K562 (cell line): ENCODE results near the gene RANGAP1. TPM values are rescaled to one million over a fixed set of nuclear protein-coding genes. Genes with fewer than 3 reads are reported as not detected.
A peak's percentile ranks its signal among the peaks of the same experiment; 100 is the strongest.

Experiments
- HNRNPH1 ChIP-seq: fragments of 200-400 bp; formaldehyde crosslinking; optimal IDR thresholded peaks from 2 replicates; pipeline ENCODE3; 2017; ENCODE audit warnings: low read depth, mild to moderate bottlenecking, low read length, moderate library complexity
- HSF4 ChIP-seq: fragments of 250-450 bp; sonication (Bioruptor Pico); IDR thresholded peaks from 2 replicates; pipeline ENCODE4 v2.1.2; 2022; ENCODE audit warnings: mild to moderate bottlenecking, moderate library complexity, borderline replicate concordance
- ILF3 ChIP-seq: fragments of 450-650 bp; IDR thresholded peaks from 2 replicates; pipeline ENCODE4 v1.6.1; 2018; ENCODE audit warnings: antibody characterized with exemption, mild to moderate bottlenecking, moderate library complexity, borderline replicate concordance
- LARP7 ChIP-seq: fragments of 450-650 bp; IDR thresholded peaks from 2 replicates; pipeline ENCODE4 v1.6.1; 2016
- PHF20 ChIP-seq: fragments of 450-650 bp; IDR thresholded peaks from 2 replicates; pipeline ENCODE4 v1.6.1; 2018; ENCODE audit not compliant: partially characterized antibody
- PML ChIP-seq: IDR thresholded peaks from 2 replicates; pipeline ENCODE4 v1.6.1; 2012; ENCODE audit warnings: low read length, inconsistent platforms
- PYGO2 ChIP-seq: fragments of 450-650 bp; IDR thresholded peaks from 2 replicates; pipeline ENCODE4 v1.6.1; 2016; ENCODE audit warnings: mild to moderate bottlenecking, missing genetic modification characterization, moderate library complexity, missing compliant biosample characterization
- TAL1 ChIP-seq: fragments of 450-650 bp; IDR thresholded peaks from 2 replicates; pipeline ENCODE4 v1.6.1; 2016; ENCODE audit warnings: mild to moderate bottlenecking
- TBP ChIP-seq: optimal IDR thresholded peaks from 2 replicates; pipeline ENCODE3; 2011; ENCODE audit warnings: low read depth, low read length, improper control_type of control experiment
- ZNF140 ChIP-seq: fragments of 250-450 bp; sonication (Bioruptor Pico); IDR thresholded peaks from 2 replicates; pipeline ENCODE4 v1.8.0; 2021; ENCODE audit warnings: moderate library complexity, mild to moderate bottlenecking, inconsistent platforms
- ZNF3 ChIP-seq: fragments of 250-450 bp; sonication (Bioruptor Pico); IDR thresholded peaks from 2 replicates; pipeline ENCODE4 v1.5.0; 2021; ENCODE audit warnings: mild to moderate bottlenecking, moderate library complexity
- polyA plus RNA-seq, 8 experiments: library from polyadenylated mRNA; depleted of rRNA in 4 of 8; stranded (reverse) in 5 of 8; unstranded in 3 of 8; fragments of >200 nt; fragmentation: Nextera tagmentation in 2 of 8; fragmentation: Illumina TruSeq in 1 of 8; extraction: Ambion mirVana in 2 of 8; extraction: Trizol in 1 of 8; gene quantifications; 2 replicates each; pipeline versions ENCODE4 v1.2.1 to v1.2.3, GENCODE V29; 2011 to 2014; ENCODE audit warnings: inconsistent platforms in 1 of 8, missing spikeins in 1 of 8
- total RNA-seq, 7 experiments: library from RNA; depleted of rRNA in 6 of 7; stranded (reverse); fragments of >200 nt in 6 of 7; fragmentation: Illumina TruSeq in 2 of 7; extraction: Trizol in 2 of 7; gene quantifications; 2 replicates each; pipeline versions ENCODE4 v1.2.1 to v1.2.3, GENCODE V29; 2011 to 2021; ENCODE audit warnings: low replicate concordance in 1 of 7
- TF ChIP-seq, protein P1 (sequence below), 2 experiments: fragments of 450-650 bp; IDR thresholded peaks; 2 replicates each; pipeline ENCODE4 v1.6.1; 2018; ENCODE audit warnings: mild to moderate bottlenecking in 2 of 2, low read depth in 1 of 2; ENCODE audit not compliant: partially characterized antibody in 2 of 2
- TF ChIP-seq, protein P2 (sequence below), 2 experiments: fragments of 450-650 bp; IDR thresholded peaks; 2 replicates each; pipeline ENCODE4 v1.6.1; 2016
- TF ChIP-seq, protein P3 (sequence below): IDR thresholded peaks from 2 replicates; pipeline ENCODE4 v1.6.1; 2016; ENCODE audit warnings: missing genetic modification characterization, missing compliant biosample characterization
- TF ChIP-seq, protein P4 (sequence below): fragments of 250-450 bp; sonication (Bioruptor Pico); IDR thresholded peaks from 2 replicates; pipeline ENCODE4 v1.8.0; 2022; ENCODE audit warnings: moderate library complexity, mild to moderate bottlenecking, inconsistent platforms
- TF ChIP-seq, protein P5 (sequence below): sonication (generic); formaldehyde crosslinking; IDR thresholded peaks from 2 replicates; pipeline ENCODE4 v1.8.0; 2022; ENCODE audit warnings: missing genetic modification reagents, mild to moderate bottlenecking, borderline replicate concordance
- TF ChIP-seq, protein P6 (sequence below): fragments of 250-450 bp; sonication (Bioruptor Pico); IDR thresholded peaks from 2 replicates; pipeline ENCODE4 v1.8.0; 2021; ENCODE audit warnings: borderline replicate concordance, mild to moderate bottlenecking, moderate library complexity; ENCODE audit not compliant: poor library complexity, severe bottlenecking

RANGAP1 gene
- total and polyA plus RNA-seq, 9 of the 15 experiments (the other 6 are each of a cell fraction or from before 2014, with no cell fraction given) = 2.1 to 104 (median 50.6) TPM

DNA sequence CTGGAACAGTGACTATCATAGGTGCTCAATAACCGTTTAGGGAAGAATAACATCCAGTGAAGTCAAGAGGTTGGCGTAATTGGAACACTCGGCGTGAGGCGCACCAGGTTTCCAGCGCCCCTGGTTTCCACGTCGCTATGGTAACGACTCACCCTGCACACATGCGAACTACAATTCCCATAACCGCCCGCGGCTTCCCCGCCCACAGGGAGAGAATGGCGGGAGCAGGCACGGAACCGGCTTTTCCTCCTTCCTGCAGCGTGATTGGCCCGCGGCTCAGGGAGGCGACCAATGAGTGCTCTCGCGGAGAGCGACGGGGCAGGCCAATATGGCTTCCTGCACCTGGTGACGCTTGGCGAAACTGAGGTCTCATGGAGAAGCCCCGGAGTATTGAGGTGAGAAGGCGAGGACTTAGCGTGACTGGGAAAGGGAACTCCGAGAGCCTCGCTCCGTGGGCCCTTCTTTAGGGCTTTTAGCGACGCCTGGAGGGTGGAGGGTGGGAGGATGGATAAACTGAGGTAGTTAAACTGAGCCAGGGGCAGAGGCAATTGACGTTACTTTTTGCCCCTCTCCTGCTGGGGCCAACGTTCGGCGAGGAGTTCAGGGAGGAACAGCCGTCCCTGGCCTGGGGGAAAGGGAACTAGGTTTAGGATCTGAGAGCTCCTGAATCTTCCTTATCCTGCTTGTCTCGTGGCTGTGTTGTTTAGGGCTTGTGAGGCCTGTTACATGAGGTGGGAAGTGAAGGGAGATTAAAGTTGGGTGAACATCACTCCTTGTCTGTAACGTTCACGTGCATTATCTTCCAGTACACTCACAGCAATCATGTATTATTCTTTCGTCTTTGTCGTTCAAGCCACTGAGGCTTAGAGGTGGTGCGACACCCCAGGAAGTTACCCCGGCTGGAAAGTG, 80.7 kb downstream of the RANGAP1 start, which contains the start of gene L3MBTL2 (continued):
- TF ChIP-seq, protein P1, sequence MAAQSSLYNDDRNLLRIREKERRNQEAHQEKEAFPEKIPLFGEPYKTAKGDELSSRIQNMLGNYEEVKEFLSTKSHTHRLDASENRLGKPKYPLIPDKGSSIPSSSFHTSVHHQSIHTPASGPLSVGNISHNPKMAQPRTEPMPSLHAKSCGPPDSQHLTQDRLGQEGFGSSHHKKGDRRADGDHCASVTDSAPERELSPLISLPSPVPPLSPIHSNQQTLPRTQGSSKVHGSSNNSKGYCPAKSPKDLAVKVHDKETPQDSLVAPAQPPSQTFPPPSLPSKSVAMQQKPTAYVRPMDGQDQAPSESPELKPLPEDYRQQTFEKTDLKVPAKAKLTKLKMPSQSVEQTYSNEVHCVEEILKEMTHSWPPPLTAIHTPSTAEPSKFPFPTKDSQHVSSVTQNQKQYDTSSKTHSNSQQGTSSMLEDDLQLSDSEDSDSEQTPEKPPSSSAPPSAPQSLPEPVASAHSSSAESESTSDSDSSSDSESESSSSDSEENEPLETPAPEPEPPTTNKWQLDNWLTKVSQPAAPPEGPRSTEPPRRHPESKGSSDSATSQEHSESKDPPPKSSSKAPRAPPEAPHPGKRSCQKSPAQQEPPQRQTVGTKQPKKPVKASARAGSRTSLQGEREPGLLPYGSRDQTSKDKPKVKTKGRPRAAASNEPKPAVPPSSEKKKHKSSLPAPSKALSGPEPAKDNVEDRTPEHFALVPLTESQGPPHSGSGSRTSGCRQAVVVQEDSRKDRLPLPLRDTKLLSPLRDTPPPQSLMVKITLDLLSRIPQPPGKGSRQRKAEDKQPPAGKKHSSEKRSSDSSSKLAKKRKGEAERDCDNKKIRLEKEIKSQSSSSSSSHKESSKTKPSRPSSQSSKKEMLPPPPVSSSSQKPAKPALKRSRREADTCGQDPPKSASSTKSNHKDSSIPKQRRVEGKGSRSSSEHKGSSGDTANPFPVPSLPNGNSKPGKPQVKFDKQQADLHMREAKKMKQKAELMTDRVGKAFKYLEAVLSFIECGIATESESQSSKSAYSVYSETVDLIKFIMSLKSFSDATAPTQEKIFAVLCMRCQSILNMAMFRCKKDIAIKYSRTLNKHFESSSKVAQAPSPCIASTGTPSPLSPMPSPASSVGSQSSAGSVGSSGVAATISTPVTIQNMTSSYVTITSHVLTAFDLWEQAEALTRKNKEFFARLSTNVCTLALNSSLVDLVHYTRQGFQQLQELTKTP (IDR thresholded peaks at IDR 0.05; ENCODE audit: low read depth in 1 of 2, partially characterized antibody in 2 of 2) = peak in 1 of 2 experiments; percentile 91
- TF ChIP-seq ILF3 = no peak
- peak; percentile 65 for TF ChIP-seq TBP
- TF ChIP-seq ZNF3 = no peak
- no peak for TF ChIP-seq PYGO2
- TF ChIP-seq PHF20 = peak; percentile 80
- TF ChIP-seq HSF4 (CRISPR knock-in tag) = no peak
- TF ChIP-seq, protein P2, sequence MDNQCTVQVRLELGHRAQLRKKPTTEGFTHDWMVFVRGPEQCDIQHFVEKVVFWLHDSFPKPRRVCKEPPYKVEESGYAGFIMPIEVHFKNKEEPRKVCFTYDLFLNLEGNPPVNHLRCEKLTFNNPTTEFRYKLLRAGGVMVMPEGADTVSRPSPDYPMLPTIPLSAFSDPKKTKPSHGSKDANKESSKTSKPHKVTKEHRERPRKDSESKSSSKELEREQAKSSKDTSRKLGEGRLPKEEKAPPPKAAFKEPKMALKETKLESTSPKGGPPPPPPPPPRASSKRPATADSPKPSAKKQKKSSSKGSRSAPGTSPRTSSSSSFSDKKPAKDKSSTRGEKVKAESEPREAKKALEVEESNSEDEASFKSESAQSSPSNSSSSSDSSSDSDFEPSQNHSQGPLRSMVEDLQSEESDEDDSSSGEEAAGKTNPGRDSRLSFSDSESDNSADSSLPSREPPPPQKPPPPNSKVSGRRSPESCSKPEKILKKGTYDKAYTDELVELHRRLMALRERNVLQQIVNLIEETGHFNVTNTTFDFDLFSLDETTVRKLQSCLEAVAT (IDR thresholded peaks at IDR 0.05) = no peak
- TF ChIP-seq, protein P3, sequence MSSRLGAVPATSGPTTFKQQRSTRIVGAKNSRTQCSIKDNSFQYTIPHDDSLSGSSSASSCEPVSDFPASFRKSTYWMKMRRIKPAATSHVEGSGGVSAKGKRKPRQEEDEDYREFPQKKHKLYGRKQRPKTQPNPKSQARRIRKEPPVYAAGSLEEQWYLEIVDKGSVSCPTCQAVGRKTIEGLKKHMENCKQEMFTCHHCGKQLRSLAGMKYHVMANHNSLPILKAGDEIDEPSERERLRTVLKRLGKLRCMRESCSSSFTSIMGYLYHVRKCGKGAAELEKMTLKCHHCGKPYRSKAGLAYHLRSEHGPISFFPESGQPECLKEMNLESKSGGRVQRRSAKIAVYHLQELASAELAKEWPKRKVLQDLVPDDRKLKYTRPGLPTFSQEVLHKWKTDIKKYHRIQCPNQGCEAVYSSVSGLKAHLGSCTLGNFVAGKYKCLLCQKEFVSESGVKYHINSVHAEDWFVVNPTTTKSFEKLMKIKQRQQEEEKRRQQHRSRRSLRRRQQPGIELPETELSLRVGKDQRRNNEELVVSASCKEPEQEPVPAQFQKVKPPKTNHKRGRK (tag) = no peak
- no peak for TF ChIP-seq TAL1
- TF ChIP-seq, protein P4, sequence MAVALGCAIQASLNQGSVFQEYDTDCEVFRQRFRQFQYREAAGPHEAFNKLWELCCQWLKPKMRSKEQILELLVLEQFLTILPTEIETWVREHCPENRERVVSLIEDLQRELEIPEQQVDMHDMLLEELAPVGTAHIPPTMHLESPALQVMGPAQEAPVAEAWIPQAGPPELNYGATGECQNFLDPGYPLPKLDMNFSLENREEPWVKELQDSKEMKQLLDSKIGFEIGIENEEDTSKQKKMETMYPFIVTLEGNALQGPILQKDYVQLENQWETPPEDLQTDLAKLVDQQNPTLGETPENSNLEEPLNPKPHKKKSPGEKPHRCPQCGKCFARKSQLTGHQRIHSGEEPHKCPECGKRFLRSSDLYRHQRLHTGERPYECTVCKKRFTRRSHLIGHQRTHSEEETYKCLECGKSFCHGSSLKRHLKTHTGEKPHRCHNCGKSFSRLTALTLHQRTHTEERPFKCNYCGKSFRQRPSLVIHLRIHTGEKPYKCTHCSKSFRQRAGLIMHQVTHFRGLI (CRISPR knock-in tag) = no peak
- no peak for TF ChIP-seq ZNF140 (CRISPR knock-in tag)
- TF ChIP-seq, protein P5, sequence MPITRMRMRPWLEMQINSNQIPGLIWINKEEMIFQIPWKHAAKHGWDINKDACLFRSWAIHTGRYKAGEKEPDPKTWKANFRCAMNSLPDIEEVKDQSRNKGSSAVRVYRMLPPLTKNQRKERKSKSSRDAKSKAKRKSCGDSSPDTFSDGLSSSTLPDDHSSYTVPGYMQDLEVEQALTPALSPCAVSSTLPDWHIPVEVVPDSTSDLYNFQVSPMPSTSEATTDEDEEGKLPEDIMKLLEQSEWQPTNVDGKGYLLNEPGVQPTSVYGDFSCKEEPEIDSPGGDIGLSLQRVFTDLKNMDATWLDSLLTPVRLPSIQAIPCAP (CRISPR knock-in tag) = no peak
- no peak for TF ChIP-seq LARP7
- no peak for TF ChIP-seq PML
- no peak for TF ChIP-seq HNRNPH1
- TF ChIP-seq, protein P6, sequence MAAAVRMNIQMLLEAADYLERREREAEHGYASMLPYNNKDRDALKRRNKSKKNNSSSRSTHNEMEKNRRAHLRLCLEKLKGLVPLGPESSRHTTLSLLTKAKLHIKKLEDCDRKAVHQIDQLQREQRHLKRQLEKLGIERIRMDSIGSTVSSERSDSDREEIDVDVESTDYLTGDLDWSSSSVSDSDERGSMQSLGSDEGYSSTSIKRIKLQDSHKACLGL = no peak
